VCaP (cell line): ENCODE results near the gene PRSS1.
"Not testable (repeated sequence)": the region's sequence is repeated elsewhere in the genome, so short reads cannot be mapped to it uniquely, and the experiment has no call there.

Source experiments
- H3K27ac ChIP-seq: fragments of 450-650 bp; 2 replicates; pipeline ENCODE4 v1.5.1; 2017
- CTCF ChIP-seq: fragments of 450-650 bp; conservative IDR thresholded peaks from 2 replicates; pipeline ENCODE4 v1.5.1; 2017; ENCODE audit warnings: mild to moderate bottlenecking, moderate library complexity

Gene PRSS1

GRCh38 chr7:142733271-142733670 lies 16.0 kb upstream of the PRSS1 start:
- no peak for TF ChIP-seq CTCF
- no peak overlapping the region for H3K27ac ChIP-seq

- no peak for TF ChIP-seq CTCF
- no peak overlapping the region for H3K27ac ChIP-seq
Measured at GRCh38 chr7:142739923-142740492, 9.3 kb upstream of the PRSS1 start.

GRCh38 chr7:142740786-142741185 lies 8.5 kb upstream of the PRSS1 start:
- no peak overlapping the region for H3K27ac ChIP-seq
- TF ChIP-seq CTCF, result no peak

- H3K27ac ChIP-seq, result not testable (repeated sequence)
Measured at GRCh38 chr7:142741932-142742331, 7.3 kb upstream of the PRSS1 start.

GRCh38 chr7:142745091-142745635 lies 4.1 kb upstream of the PRSS1 start:
- TF ChIP-seq CTCF, result no peak
- no peak overlapping the region for H3K27ac ChIP-seq

GRCh38 chr7:142745745-142746144 lies 3.5 kb upstream of the PRSS1 start:
- H3K27ac ChIP-seq, result no peak overlapping the region
- TF ChIP-seq CTCF, result no peak

GRCh38 chr7:142746264-142746663 lies 3.0 kb upstream of the PRSS1 start:
- no peak overlapping the region for H3K27ac ChIP-seq
- no peak for TF ChIP-seq CTCF

GRCh38 chr7:142748410-142748809 lies 862 bp upstream of the PRSS1 start:
- not testable (repeated sequence) for H3K27ac ChIP-seq

GRCh38 chr7:142750321-142750938 lies 1.2 kb downstream of the PRSS1 start:
- TF ChIP-seq CTCF, result no peak
- H3K27ac ChIP-seq, result no peak overlapping the region

- H3K27ac ChIP-seq, result not testable (repeated sequence)
Measured at GRCh38 chr7:142751526-142752175, 2.4 kb downstream of the PRSS1 start.
